Esophagus muscularis mucosa (tissue), 3 donors: ENCODE data around the gene LUC7L2.

ENCODE experiments used
- CTCF ChIP-seq, 3 experiments: fragments of 200-600 bp in 2 of 3; fragments of 450-650 bp in 1 of 3; sonication (generic) in 2 of 3; IDR thresholded peaks; one replicate each; pipeline ENCODE4 v1.5.1; 2017 to 2019; ENCODE audit warnings: antibody characterized with exemption in 3 of 3, mild to moderate bottlenecking in 2 of 3, moderate library complexity in 1 of 3
- POLR2A ChIP-seq: fragments of 450-650 bp; IDR thresholded peaks from one replicate; pipeline ENCODE4 v1.6.1; 2017; ENCODE audit warnings: antibody characterized with exemption, moderate library complexity, mild to moderate bottlenecking, low read depth
- POLR2AphosphoS5 ChIP-seq, 2 donors: sonication (generic); formaldehyde crosslinking; IDR thresholded peaks; one replicate each; pipeline ENCODE4 v1.6.1; 2017; ENCODE audit warnings: antibody characterized with exemption in 2 of 2

- TF ChIP-seq POLR2AphosphoS5 (IDR thresholded peaks at IDR 0.05) = no peak
- TF ChIP-seq POLR2A = no peak
- TF ChIP-seq CTCF (IDR thresholded peaks at IDR 0.05) = no peak
These were observed 93.4 kb downstream of the LUC7L2 start for GRCh38 chr7:139452958-139453672.
